ENCODE data around the gene LOC128125822.

LOC128125822 gene

GRCh38 chr6:63565058-63565726 lies 7.1 kb upstream of the LOC128125822 start:
- no peaks in the 10 kb centered on the region for H3K36me3 ChIP-seq
- no peaks in the 10 kb centered on the region for H3K9me3 ChIP-seq
- no peaks in the 10 kb centered on the region for H3K4me1 ChIP-seq
- no peak for DNase-seq
- intact Hi-C loops (cut with DNase I; ENCODE audit: low total_unique reads) = no loop called here
- no peak overlapping the region for H3K4me3 ChIP-seq
- H3K27ac ChIP-seq = no peak overlapping the region
- no peak for TF ChIP-seq CTCF (IDR thresholded peaks at IDR 0.05)
- no peaks in the 10 kb centered on the region for H3K27me3 ChIP-seq

- Histone ChIP-seq H3K4me1 (no peaks in the 10 kb centered on the region), H3K36me3 (no peaks in the 10 kb centered on the region), H3K27ac (no peak overlapping the region), H3K4me3 (no peak overlapping the region), H3K27me3 (no peaks in the 10 kb centered on the region), H3K9me3 (no peaks in the 10 kb centered on the region)
- intact Hi-C loops (cut with DNase I; ENCODE audit: low total_unique reads) = no loop called here
- DNase-seq = no peak
- TF ChIP-seq CTCF (IDR thresholded peaks at IDR 0.05) = no peak
These were observed 6.3 kb upstream of the LOC128125822 start for GRCh38 chr6:63565727-63566596.

GRCh38 chr6:63567966-63568365 lies 4.3 kb upstream of the LOC128125822 start:
- no peak overlapping the region for H3K4me3 ChIP-seq
- H3K4me1 ChIP-seq = peaks cover 0 to 7% (median 3%) of the 10 kb centered on the region in 4 donors
- DNase-seq = no peak
- intact Hi-C loops (cut with DNase I; ENCODE audit: low total_unique reads) = no loop called here
- no peaks in the 10 kb centered on the region for H3K27me3 ChIP-seq
- no peaks in the 10 kb centered on the region for H3K9me3 ChIP-seq
- no peak for TF ChIP-seq CTCF (IDR thresholded peaks at IDR 0.05)
- H3K27ac ChIP-seq = no peak overlapping the region
- peaks cover 0 to 3% (median 0%) of the 10 kb centered on the region in 3 donors for H3K36me3 ChIP-seq

- peaks cover 2 to 6% (median 3%) of the 10 kb centered on the region in 3 donors for H3K36me3 ChIP-seq
- no peak for TF ChIP-seq CTCF (IDR thresholded peaks at IDR 0.05)
- peak overlapping the region; percentile 96 to 100 for H3K4me3 ChIP-seq
- no peaks in the 10 kb centered on the region for H3K27me3 ChIP-seq
- peak; percentile 72 to 91 for DNase-seq
- intact Hi-C loops (cut with DNase I; ENCODE audit: low total_unique reads) = loop anchor here (5.0 kb wide), 1 partner anchor 66 kb away; the partner anchor contains the start of gene PHF3
- H3K9me3 ChIP-seq = no peaks in the 10 kb centered on the region
- H3K4me1 ChIP-seq = peaks cover 0 to 22% (median 9%) of the 10 kb centered on the region in 4 donors
- H3K27ac ChIP-seq = peak overlapping the region; percentile 100
These were observed 778 bp upstream of the LOC128125822 start for GRCh38 chr6:63571361-63572043.

- H3K9me3 ChIP-seq = no peaks in the 10 kb centered on the region
- H3K27ac ChIP-seq = peak overlapping the region; percentile 100
- no peaks in the 10 kb centered on the region for H3K27me3 ChIP-seq
- H3K36me3 ChIP-seq = peaks cover 14 to 18% (median 15%) of the 10 kb centered on the region in 3 donors
- peak overlapping the region; percentile 96 to 100 for H3K4me3 ChIP-seq
- no peak for TF ChIP-seq CTCF (IDR thresholded peaks at IDR 0.05)
- intact Hi-C loops (cut with DNase I; ENCODE audit: low total_unique reads) = loop anchor here (5.0 kb wide), 1 partner anchor 65 kb away; the partner anchor contains the start of gene PHF3
- DNase-seq = peak in 1 of 2 donors; percentile 65
- peaks cover 0 to 22% (median 9%) of the 10 kb centered on the region in 4 donors for H3K4me1 ChIP-seq
These were observed 431 bp downstream of the LOC128125822 start for GRCh38 chr6:63572747-63573075.
